GM21390 (cell line): Measurements from ENCODE around the gene ARSH.
"Not testable (repeated sequence)": the region's sequence is repeated elsewhere in the genome, so short reads cannot be mapped to it uniquely, and the experiment has no call there.

Experiments
- ATAC-seq: cut with Tn5 transposase; IDR thresholded peaks from one replicate; pipeline ENCODE4 v1.9.1; 2021; ENCODE audit not compliant: unreplicated experiment

ARSH gene

GRCh38 chrX:3006495-3006894 is at the start of gene ARSH:
Gene ARSH (plus strand): TSS chrX:3006546. CDS start chrX:3006613, 67 bp downstream.
- no peak for ATAC-seq

- ATAC-seq: no peak
These were observed 48.1 kb upstream of the ARSH start for GRCh38 chrX:2958199-2958598.

DNA sequence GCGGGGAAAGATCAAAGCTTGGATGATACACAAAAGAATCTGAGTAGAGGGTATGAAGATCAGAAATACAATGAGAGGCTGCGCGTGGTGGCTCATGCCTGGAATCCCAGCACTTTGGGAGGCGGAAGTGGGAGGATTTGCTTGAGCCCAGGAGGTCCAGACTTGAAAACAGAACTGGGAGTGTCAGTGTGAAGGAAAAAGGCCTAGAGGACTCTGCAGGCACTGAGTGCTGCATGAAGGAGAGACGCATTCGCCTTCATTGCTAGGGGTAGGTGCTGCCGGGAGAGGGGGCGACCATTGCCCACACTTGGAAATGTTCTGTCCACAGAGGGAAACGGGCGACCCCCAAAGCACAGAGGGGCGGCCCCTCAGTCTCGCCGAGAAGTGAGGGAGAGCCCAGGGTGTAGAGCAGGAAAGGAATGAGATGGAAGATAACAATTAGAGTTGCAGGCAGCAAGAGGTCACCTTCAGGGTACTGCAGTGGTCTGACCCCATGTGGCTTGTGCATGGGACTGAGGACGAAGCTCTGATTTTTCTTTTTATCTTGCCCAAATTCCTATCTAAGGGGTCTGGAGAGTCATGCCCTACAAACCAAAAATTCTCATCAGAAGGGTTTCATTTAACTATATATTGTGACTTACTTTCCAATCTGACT is 45.4 kb upstream of the ARSH start:
- no peak for ATAC-seq

- no peak for ATAC-seq
These were observed 44.0 kb upstream of the ARSH start for GRCh38 chrX:2962381-2962780.

- not testable (repeated sequence) for ATAC-seq
These were observed 42.9 kb upstream of the ARSH start for GRCh38 chrX:2963449-2963848.

- ATAC-seq: not testable (repeated sequence)
These were observed 42.2 kb upstream of the ARSH start for GRCh38 chrX:2963992-2964794.

DNA sequence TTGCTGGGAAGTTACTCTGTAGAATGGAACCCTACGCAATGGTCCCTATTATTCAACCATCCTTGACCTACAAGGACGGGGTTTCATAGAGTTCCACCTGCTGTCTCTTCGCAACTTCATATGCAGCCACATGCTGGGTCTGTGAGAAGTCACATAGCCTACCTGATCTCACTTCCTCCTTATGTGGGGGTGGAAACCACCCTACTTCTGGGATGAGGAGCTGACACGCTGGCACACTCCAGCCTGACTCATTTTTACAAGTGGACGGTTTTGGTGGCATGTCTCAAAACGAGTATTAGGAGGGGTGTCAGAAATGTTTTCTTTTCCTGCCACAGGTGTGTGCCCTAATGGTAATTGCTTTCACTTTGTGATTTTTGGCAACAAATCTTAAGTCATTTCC is 40.4 kb upstream of the ARSH start:
- peak; percentile 58 for ATAC-seq

GRCh38 chrX:2967012-2967411 is 39.3 kb upstream of the ARSH start:
- ATAC-seq: no peak

GRCh38 chrX:2967584-2967983 is 38.8 kb upstream of the ARSH start:
- no peak for ATAC-seq

DNA sequence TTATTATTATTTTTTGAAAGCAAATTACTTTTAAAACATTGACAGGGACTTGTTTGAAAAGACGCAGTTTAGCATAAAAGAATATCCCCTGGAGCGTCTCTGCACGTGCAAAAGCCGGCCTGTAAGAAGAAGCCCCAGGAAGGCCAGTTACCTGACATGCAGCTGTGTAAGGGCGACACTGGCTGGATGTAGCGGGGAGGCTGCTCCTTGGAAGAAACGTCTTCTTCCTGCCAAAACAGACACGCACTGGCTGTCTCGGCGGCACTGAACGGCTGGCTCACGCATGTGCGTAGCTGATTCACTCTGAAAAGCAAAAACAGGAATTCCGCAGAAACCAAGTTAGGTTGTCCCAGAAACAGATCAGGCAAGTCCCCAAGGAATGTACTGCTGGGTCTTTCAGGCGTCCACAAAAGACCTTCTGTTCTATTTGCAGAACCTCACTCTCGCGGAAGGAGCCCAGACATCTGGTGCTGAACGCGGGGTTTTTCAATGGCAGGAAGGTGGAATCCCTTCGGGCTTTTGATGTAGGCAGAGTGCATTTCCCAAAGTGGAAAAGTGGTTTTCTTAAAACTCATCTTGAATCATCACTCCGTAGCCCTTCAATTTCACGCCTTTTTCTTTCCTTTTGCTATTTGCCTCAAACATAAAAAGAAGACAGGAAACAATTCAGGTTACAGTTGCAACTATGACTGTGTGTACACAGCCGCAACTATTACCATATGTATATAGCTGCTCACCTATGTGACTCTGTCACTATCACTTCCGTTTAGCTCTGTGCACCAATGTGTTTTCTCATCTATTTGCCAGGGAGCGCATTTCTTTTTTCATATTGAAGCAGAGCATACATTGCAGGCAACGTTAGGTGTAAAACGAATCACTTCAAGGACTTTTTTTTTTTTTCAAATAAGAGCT is 38.1 kb upstream of the ARSH start:
- no peak for ATAC-seq

DNA sequence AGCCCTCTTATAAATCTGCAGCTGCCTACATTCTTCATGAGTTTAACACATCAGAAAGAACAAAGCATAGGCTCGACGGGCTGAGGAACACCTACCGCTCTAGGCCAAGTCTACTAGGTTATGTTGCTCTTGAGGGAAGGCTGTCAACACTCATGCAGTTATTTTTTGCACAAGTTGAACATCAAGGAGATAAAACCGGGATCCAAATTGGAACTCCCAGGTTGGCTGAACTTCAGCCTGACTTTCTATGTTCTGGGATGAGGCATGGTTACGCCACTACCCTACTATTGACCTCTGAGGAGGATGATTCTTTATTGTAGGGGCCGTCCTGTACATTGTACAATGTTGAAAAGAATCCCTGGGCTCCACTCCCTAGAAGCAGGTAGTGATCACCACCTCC is 37.3 kb upstream of the ARSH start:
- no peak for ATAC-seq

DNA sequence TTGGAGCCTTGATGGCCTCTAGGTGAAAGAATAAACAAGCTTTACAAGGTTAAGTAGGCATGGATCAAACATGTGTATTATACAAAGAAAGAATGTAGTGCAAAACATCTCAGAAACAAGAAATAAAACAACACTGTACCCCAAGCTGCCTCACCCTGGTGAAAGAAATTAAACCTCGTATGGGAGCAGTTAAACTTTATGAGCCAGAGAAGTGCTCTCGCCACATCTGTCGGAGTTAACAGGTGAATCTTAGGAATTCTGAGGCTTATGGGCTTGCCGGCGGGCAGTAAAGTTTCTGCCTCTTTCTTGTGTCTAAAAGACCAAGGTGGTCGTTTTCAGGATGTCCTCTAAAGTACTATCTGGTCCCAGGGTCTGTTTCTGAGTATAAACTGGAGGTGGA is 34.0 kb upstream of the ARSH start:
- no peak for ATAC-seq

DNA sequence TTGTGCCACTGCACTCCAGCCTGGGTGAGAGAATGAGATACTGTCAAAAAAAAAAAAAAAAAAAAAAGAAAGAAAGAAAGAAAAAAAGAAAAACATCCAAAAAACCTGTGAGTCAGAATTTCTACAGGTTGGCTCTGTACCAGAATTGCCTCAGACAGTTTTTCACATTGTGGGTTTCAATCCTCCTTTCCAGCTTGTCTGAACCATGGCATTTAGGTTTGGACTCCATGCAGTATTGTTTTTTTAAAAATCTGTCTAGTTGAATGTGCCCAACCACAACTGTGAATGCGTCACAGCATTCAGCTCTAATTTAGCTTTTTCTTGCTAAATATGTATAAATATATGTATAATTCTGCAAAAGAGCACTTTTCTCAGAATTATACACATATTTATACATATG is 31.4 kb upstream of the ARSH start:
- no peak for ATAC-seq

- ATAC-seq: not testable (repeated sequence)
These were observed 27.7 kb upstream of the ARSH start for GRCh38 chrX:2978639-2979038.

GRCh38 chrX:2984342-2984741 is 22.0 kb upstream of the ARSH start:
- no peak for ATAC-seq

- ATAC-seq: no peak
These were observed 16.8 kb upstream of the ARSH start for GRCh38 chrX:2989565-2989964.

- no peak for ATAC-seq
These were observed 4.2 kb downstream of the ARSH start for GRCh38 chrX:3010532-3010931.

- no peak for ATAC-seq
These were observed 11.1 kb downstream of the ARSH start for GRCh38 chrX:3017492-3017891.

DNA sequence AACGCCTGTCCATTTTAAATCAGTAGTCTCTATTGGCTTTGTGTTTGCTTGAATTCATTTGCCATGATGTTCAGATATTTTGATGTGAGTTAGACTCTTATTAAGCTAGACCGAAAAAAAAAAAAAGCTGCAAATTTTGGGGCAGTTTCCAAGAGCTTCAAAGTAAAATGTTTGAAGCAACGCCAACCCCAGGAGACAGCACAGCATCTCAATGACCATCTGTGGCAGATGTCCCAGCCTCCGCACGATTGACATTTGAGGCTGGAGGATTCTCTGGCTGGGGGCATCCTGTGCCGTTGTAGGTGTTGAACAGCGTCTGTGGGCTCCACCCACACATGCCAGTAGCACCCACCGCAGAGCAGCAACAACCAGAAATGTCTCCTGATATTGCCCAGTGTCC is 17.8 kb downstream of the ARSH start:
- ATAC-seq: no peak

DNA sequence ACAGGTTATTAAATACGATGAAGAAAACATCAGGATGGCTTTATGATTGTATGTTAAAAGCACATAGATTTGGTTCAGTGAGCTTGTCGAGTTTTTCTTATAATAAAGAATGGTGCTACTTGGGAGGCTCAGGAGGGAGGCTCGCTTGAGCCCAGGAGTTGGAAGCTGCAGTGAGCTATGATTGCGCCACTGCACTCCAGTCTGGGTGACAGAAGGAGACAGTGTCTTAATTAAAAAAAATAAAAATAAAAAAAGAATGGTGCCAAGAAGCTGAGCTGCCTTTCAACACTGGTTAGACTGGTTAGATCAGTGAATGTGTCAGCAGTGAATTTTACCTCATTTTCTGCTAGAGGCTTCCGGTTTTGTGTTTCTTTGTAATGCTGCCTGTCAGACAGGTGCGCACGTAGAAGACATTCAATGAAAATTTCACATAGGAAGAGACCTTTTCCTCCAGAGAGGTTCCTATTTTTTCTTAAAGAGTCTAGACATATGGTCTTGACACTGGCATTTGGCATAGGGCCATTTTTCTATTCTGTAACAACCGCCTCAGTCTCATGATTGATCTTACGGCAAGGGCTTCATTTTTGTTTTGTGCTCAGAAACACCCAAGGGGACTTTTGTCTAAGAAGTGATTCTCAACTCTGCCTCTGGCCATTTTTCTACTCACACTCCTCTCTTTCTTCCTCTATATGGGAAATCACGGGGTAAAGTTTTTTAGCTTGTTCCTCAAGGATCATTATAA is 19.9 kb downstream of the ARSH start:
- no peak for ATAC-seq

- ATAC-seq: no peak
These were observed 22.8 kb downstream of the ARSH start for GRCh38 chrX:3029129-3029528.
